Neuron (in vitro differentiated cells): ENCODE data around the gene HOMER1.

ENCODE experiments used
- H2AFZ ChIP-seq: one replicate; pipeline ENCODE4 v1.6.1; 2013; ENCODE audit warnings: low read depth, mild to moderate bottlenecking, inconsistent platforms, low read length, moderate library complexity
- H3K27me3 ChIP-seq: one replicate; pipeline ENCODE4 v1.6.1; 2013; ENCODE audit warnings: low read length; ENCODE audit not compliant: insufficient read depth
- H3K36me3 ChIP-seq: one replicate; pipeline ENCODE4 v1.6.1; 2013; ENCODE audit warnings: low read length; ENCODE audit not compliant: insufficient read depth
- H3K4me1 ChIP-seq: one replicate; pipeline ENCODE4 v1.6.1; 2013; ENCODE audit warnings: low read length; ENCODE audit not compliant: insufficient read depth
- H3K4me3 ChIP-seq: 2 replicates; pipeline ENCODE4 v1.5.1; 2013; ENCODE audit warnings: mild to moderate bottlenecking, low read length, moderate library complexity
- H3K9me3 ChIP-seq: one replicate; pipeline ENCODE4 v1.6.1; 2013; ENCODE audit warnings: low read length

HOMER1 gene

DNA sequence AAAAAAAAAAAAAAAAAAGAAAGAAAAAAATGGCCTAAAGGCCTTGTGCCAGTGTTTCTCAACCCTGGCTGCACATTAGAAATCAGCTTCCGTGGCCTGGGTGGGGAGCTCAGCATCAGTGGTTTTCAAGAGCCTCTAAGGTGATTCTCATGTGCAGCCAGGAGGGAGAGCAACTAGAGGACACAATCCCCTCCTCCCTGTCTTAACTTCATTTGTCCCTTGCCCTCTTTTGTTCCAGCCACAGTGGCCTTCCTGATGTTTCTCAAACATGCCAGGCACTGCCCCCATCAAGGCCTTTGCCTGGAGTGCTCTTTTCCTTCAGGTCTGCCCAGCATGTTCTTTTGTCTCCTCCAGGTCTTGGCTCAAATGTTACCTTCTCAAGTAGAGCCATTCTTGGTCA lies 42.4 kb downstream of the HOMER1 start:
- Histone ChIP-seq H3K4me3 (no peak overlapping the region), H3K27me3 (no peaks in the 10 kb centered on the region), H3K36me3 (no peaks in the 10 kb centered on the region), H2AFZ (no peak overlapping the region), H3K4me1 (peaks cover 4% of the 10 kb centered on the region), H3K9me3 (no peaks in the 10 kb centered on the region)

DNA sequence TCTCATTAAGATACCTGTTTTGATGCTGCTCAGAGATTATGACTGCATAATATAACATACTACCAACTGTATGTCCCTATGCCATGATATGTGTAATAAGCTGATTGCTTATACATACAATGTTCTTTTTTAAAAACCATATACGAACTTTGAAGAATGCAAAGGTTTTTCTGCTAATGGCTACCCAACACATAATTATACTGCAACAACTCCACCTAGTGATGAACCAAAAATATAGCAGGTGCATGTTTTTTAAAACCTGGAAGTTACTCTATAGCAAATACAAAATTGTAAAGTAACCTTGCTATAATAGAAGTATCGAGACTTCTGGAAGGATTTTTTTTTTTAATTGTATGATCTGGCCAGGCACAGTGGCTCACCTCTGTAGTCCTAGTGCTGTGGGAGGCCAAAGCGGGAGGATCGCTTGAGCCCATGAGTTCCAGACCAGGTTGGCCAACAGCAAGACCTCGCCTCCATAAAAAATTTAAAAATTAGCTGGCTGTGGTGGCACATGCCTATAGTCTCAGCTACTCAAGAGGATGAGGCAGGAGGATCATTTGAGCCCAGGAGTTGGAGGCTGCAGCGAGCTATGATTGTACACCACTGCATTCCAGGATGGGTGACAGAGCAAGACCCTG lies 49.1 kb downstream of the HOMER1 start:
- no peaks in the 10 kb centered on the region for H3K27me3 ChIP-seq
- H3K4me3 ChIP-seq = no peak overlapping the region
- H3K36me3 ChIP-seq = no peaks in the 10 kb centered on the region
- no peaks in the 10 kb centered on the region for H3K4me1 ChIP-seq
- no peaks in the 10 kb centered on the region for H3K9me3 ChIP-seq
- H2AFZ ChIP-seq = peak overlapping the region; percentile 65

DNA sequence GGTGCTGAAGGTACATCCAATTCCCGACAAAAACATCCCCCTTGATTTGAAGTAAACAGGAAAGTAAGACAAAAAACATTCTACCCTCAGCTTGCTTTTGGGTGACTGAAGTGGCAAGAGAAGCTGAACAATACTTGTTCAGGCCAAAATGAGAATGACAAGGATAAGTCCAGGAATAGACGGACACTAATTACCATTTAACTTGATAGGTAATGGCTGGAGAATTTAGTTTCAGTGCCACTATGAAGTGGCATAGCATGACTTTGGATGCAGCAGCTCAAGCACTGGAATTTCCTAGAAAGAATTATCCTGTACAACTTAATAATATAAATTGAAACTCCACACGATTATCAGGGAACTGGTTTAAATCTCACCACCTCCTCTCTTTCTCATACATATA lies 49.7 kb downstream of the HOMER1 start:
- no peaks in the 10 kb centered on the region for H3K4me1 ChIP-seq
- H3K27me3 ChIP-seq = no peaks in the 10 kb centered on the region
- peak overlapping the region; percentile 65 for H2AFZ ChIP-seq
- H3K36me3 ChIP-seq = no peaks in the 10 kb centered on the region
- no peaks in the 10 kb centered on the region for H3K9me3 ChIP-seq
- no peak overlapping the region for H3K4me3 ChIP-seq

DNA sequence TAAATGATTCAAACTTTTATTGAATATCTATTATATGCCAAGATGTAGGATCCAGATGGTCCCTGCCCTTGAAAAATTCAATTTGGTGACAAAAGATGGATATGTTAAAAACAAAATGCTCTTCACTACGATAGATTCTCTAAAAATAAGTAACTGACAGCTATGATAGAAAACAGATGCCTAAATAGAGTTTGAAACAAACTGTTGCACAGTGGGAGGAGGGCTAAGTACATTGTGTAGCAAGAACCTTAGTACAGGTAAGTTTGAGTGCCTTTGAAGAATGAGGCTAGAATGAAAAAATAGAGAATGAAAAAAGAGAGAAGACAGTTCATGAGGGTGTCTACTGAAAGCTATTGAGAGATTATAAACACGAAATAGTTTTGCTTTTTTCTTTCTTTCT lies 54.3 kb downstream of the HOMER1 start:
- Histone ChIP-seq H2AFZ (no peak overlapping the region), H3K4me1 (no peaks in the 10 kb centered on the region), H3K4me3 (no peak overlapping the region)

DNA sequence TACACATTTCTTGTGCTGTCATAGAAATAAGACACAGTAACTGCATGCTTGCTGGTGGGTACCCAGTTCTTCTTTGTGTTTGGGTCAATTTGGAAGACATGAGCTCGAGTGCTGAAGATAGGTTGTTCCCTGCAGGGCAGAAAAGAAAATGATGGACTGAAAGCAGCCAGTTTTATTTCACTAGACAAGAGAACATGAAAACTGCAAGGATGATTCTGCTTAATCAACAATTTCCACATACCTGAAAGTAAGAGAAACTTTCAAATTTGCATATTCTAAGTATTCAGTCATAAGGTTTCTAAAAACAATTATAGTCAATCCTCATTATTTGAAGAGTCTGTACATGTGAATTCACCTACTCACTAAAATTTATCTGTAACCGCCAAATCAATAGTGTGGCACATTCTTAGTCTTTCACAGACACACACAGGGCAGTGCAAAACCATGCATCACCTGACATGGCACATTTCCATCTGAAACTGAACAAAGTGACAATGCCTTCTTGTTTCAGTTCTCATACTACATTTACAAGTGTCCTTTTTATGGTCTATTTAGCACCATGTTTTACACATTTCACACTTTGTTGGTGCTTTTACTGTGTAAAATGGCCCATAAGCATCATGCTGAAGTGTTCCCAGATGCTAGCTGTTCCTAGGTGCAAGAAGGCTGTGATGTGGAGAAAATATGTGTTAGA lies 56.9 kb downstream of the HOMER1 start:
- Histone ChIP-seq H3K9me3 (no peaks in the 10 kb centered on the region), H3K4me1 (no peaks in the 10 kb centered on the region), H2AFZ (no peak overlapping the region), H3K36me3 (peaks cover 4% of the 10 kb centered on the region), H3K4me3 (no peak overlapping the region), H3K27me3 (no peaks in the 10 kb centered on the region)

More for the DNA sequence above, 54.3 kb downstream of the HOMER1 start:
- Histone ChIP-seq H3K36me3 (peaks cover 4% of the 10 kb centered on the region), H3K27me3 (no peaks in the 10 kb centered on the region), H3K9me3 (no peaks in the 10 kb centered on the region)

DNA sequence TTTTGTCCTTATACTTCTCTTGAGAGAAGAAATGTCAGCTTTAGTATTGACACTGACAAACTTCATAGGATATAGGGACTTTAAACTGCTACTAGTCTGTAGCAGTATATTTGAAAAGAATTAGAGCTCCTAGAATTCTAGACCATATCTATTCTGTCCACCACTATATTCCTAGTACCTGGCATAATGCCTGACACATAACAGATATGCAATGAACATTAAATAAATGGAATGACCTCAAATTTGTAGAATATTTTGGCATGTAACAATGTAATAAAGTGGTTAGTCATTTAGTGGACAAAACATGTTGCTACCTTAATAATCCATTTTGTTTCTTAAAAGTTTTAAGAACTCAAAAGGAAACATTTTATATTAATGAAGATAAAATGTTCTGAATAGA lies 57.5 kb downstream of the HOMER1 start:
- peaks cover 4% of the 10 kb centered on the region for H3K36me3 ChIP-seq
- no peaks in the 10 kb centered on the region for H3K4me1 ChIP-seq
- no peaks in the 10 kb centered on the region for H3K9me3 ChIP-seq
- H3K4me3 ChIP-seq = no peak overlapping the region
- H2AFZ ChIP-seq = no peak overlapping the region
- H3K27me3 ChIP-seq = no peaks in the 10 kb centered on the region

DNA sequence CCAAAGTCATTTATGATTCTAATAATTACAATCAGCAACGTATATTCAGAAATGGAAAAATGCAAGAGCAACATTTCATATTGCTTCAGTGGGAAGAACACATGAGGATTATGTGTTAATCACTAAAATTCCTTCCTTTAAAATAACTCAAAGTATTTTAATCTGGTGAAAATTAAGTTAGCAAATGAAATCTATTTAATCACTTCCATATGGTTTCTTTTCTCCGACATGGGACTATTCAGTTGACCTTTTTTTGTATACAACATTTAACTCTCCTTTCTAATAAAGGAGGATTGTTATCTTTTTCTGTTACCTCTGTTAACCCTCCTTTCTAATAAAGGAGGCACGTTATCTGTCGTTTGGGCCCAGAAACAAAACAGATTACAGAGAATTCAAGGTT lies 59.9 kb downstream of the HOMER1 start:
- Histone ChIP-seq H2AFZ (no peak overlapping the region), H3K9me3 (no peaks in the 10 kb centered on the region), H3K4me3 (no peak overlapping the region), H3K4me1 (no peaks in the 10 kb centered on the region), H3K36me3 (peaks cover 8% of the 10 kb centered on the region), H3K27me3 (no peaks in the 10 kb centered on the region)

DNA sequence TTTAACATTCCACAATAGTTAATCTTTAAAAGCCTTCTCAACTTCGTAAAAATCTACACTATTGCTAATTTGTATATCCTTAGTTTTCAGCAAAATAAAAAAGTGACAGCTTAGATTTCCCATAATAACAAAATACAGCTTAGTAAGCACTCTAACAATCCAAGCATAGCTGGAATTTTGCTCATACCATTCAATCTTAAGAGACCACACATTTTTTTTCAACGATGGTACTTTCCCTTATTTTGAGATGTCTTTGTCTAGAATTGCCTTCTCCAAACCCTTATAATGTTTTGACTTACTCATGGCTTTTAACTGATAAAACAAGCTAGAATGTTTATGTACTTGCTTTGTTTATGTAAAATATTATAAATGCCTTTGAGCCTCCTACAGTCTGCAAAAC lies 65.6 kb downstream of the HOMER1 start:
- H3K4me3 ChIP-seq = no peak overlapping the region
- H3K27me3 ChIP-seq = no peaks in the 10 kb centered on the region
- no peaks in the 10 kb centered on the region for H3K4me1 ChIP-seq
- no peaks in the 10 kb centered on the region for H3K9me3 ChIP-seq
- no peak overlapping the region for H2AFZ ChIP-seq
- peaks cover 4% of the 10 kb centered on the region for H3K36me3 ChIP-seq

DNA sequence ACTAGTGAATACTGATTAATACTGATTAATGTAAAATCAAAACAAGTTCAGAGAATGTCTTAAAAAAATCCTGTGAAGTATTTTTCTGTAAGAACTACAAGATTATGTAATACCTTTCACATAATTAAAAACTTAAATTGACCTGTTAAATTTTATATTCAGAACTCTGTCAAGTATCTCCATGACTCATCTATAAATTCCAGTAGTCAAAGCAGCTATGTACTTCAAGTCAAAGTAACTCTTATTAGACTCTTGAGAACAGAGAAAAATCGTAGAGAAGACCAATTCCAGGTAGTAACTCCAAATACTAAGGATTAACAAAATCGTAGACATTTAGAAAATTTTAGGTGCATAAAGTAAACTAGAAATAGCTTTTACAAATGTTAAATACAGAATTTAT lies 77.1 kb downstream of the HOMER1 start:
- Histone ChIP-seq H3K27me3 (no peaks in the 10 kb centered on the region), H3K9me3 (no peaks in the 10 kb centered on the region), H3K4me1 (no peaks in the 10 kb centered on the region), H3K4me3 (no peak overlapping the region), H3K36me3 (peaks cover 12% of the 10 kb centered on the region), H2AFZ (no peak overlapping the region)

DNA sequence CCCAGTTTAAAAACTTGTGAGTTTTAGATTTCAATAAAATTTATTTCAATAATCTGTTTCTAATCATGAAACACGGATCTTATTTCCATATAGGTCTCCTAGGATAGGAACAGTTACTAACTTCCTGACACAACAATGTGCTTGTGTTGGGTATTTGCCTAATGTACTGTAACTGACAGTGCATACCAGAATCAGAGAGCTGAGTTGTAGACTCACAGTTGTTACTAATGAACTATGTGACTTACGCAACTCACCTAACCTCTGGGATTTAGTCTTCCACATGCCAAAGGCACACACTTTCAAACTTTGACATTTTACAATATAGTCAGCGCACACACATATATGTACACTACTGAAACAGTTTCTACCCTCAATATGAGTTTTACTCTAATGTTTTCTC lies 77.7 kb downstream of the HOMER1 start:
- no peaks in the 10 kb centered on the region for H3K4me1 ChIP-seq
- no peak overlapping the region for H3K4me3 ChIP-seq
- no peaks in the 10 kb centered on the region for H3K9me3 ChIP-seq

DNA sequence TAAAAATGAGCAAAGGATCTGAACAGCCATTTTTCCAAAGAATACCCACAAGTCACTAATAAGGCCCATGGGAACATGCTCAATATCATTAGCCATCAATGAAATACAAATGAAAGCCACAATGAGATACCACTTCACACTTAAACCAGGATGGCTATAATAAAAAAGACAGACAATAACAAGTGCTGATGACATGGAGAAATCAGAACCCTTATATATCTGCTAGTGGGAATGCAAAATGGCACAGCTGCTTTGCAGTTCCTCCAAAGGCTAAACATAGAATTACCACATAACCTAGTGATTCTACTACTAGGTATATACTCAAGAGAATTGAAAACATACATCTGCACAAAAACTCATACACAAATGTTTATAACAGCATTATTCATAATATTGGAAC lies 83.7 kb downstream of the HOMER1 start:
- Histone ChIP-seq H3K27me3 (no peaks in the 10 kb centered on the region), H3K36me3 (peaks cover under 1% of the 10 kb centered on the region), H3K4me3 (no peak overlapping the region), H3K9me3 (no peaks in the 10 kb centered on the region), H3K4me1 (no peaks in the 10 kb centered on the region), H2AFZ (no peak overlapping the region)

More for the DNA sequence above, 77.7 kb downstream of the HOMER1 start:
- Histone ChIP-seq H3K27me3 (no peaks in the 10 kb centered on the region), H2AFZ (no peak overlapping the region), H3K36me3 (peaks cover 12% of the 10 kb centered on the region)

DNA sequence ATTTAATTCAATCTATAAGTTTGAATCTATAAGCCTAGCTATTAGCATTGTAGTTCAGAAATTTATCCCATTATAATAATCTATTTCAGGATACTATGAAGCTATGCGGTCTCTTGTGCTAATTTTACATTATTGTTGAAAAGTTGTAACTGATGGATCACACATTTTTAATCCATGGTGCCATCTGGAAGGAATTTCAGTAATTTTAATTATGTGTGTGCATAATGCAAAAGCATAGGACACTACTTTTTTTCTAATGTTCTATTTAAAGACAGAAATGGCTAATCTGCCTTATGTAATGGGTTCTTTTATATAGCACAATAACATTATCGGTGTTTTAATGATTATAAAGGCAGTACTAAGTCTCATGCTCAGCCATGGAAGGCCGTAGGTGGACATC lies 90.6 kb downstream of the HOMER1 start:
- no peaks in the 10 kb centered on the region for H3K9me3 ChIP-seq
- H2AFZ ChIP-seq = no peak overlapping the region
- peaks cover 2% of the 10 kb centered on the region for H3K36me3 ChIP-seq
- no peaks in the 10 kb centered on the region for H3K27me3 ChIP-seq
- no peak overlapping the region for H3K4me3 ChIP-seq
- H3K4me1 ChIP-seq = no peaks in the 10 kb centered on the region

DNA sequence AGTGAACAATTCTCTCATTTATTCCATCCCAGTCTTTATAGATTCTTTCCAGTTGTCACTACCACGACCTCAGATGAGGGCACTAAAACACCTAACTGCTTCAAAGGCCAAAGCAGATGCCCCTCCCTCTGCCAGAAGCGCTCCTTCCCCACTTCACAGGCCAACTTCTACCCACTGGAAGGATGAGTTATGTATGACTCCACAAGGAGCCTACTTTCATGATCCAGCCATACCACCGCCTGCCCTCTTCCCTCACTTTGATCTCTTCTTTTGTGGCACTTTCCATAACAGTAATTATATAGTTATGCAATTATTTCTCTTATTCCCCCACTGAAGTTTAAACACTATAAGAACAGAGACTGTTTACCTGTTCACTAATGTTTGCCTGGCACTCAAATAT lies 93.7 kb downstream of the HOMER1 start:
- Histone ChIP-seq H2AFZ (no peak overlapping the region), H3K27me3 (no peaks in the 10 kb centered on the region), H3K36me3 (peaks cover 2% of the 10 kb centered on the region), H3K4me3 (no peak overlapping the region), H3K4me1 (no peaks in the 10 kb centered on the region), H3K9me3 (no peaks in the 10 kb centered on the region)

DNA sequence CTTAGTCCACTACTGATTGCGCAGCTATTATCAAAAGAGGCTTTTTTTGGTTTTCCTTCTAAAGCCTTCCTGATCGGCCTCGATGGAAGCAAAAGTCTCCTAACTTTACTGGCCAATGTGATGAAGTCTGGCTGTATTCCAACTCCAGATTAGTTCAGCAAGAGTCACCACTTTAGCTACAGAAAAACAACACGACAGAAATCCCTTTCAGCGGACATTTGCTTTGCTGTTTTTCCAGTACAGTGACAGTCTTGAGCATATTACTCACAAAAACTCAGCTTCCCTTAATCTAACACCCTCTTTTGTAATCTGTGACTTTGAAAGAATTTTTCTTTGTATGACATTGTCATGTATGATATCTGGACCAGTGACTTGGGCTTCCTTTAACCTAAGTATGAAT lies 95.7 kb downstream of the HOMER1 start:
- Histone ChIP-seq H2AFZ (no peak overlapping the region), H3K4me1 (no peaks in the 10 kb centered on the region), H3K4me3 (no peak overlapping the region), H3K36me3 (no peaks in the 10 kb centered on the region), H3K9me3 (no peaks in the 10 kb centered on the region), H3K27me3 (no peaks in the 10 kb centered on the region)
